ENCODE measurements around the gene AGO1. TPM values are rescaled to one million over a fixed set of nuclear protein-coding genes. Genes with fewer than 3 reads are reported as not detected.

The AGO1 gene
- total and polyA plus RNA-seq, 7 donors, result 3.0 to 26.3 (median 17.1) TPM

GRCh38 chr1:35836734-35837133, 46.3 kb upstream of the AGO1 start:
- peaks cover 24 to 97% (median 58%) of the 10 kb centered on the region in 4 donors for H3K36me3 ChIP-seq
- no peak overlapping the region for H3K27ac ChIP-seq
- H3K4me3 ChIP-seq, result no peak overlapping the region
- 98% methylated on average over 1 of the region's 1 CpG for WGBS, 2 donors
- no peak for TF ChIP-seq EP300 (IDR thresholded peaks at IDR 0.05)
- TF ChIP-seq POLR2A (IDR thresholded peaks at IDR 0.05), result no peak
- TF ChIP-seq CTCF (IDR thresholded peaks at IDR 0.05), result no peak
- TF ChIP-seq POLR2AphosphoS5 (IDR thresholded peaks at IDR 0.05), result no peak
- no peaks in the 10 kb centered on the region for H3K4me1 ChIP-seq
- no peak for DNase-seq
- intact Hi-C loops (cut with DNase I), result no loop called here
- H3K9me3 ChIP-seq, result no peaks in the 10 kb centered on the region
- no peaks in the 10 kb centered on the region for H3K27me3 ChIP-seq

- H3K9me3 ChIP-seq, result no peaks in the 10 kb centered on the region
- no peaks in the 10 kb centered on the region for H3K27me3 ChIP-seq
- DNase-seq, result no peak
- no peak for TF ChIP-seq EP300 (IDR thresholded peaks at IDR 0.05)
- H3K4me3 ChIP-seq, result no peak overlapping the region
- WGBS, 2 donors, result 95 to 96% methylated on average over 8 of the region's 8 CpGs
- no peak overlapping the region for H3K27ac ChIP-seq
- H3K36me3 ChIP-seq, result peaks cover 13 to 96% (median 65%) of the 10 kb centered on the region in 4 donors
- intact Hi-C loops (cut with DNase I), result no loop called here
- H3K4me1 ChIP-seq, result no peaks in the 10 kb centered on the region
Measured at GRCh38 chr1:35838693-35839245, 44.2 kb upstream of the AGO1 start.

GRCh38 chr1:35844826-35845225, 38.2 kb upstream of the AGO1 start:
- DNase-seq, result no peak
- intact Hi-C loops (cut with DNase I), result no loop called here
- Histone ChIP-seq H3K27me3 (no peaks in the 10 kb centered on the region), H3K4me3 (no peak overlapping the region), H3K27ac (no peak overlapping the region), H3K36me3 (peaks cover 0 to 59% (median 36%) of the 10 kb centered on the region in 4 donors), H3K4me1 (peaks cover 0 to 27% (median 10%) of the 10 kb centered on the region in 4 donors), H3K9me3 (no peaks in the 10 kb centered on the region)
- WGBS, 2 donors, result 84 to 86% methylated on average over 1 of the region's 1 CpG
- TF ChIP-seq POLR2AphosphoS5 (IDR thresholded peaks at IDR 0.05), result no peak
- no peak for TF ChIP-seq POLR2A (IDR thresholded peaks at IDR 0.05)
- TF ChIP-seq EP300 (IDR thresholded peaks at IDR 0.05), result no peak
- TF ChIP-seq CTCF (IDR thresholded peaks at IDR 0.05), result no peak

GRCh38 chr1:35845766-35846165, 37.2 kb upstream of the AGO1 start:
- H3K27me3 ChIP-seq, result no peaks in the 10 kb centered on the region

More at GRCh38 chr1:35845766-35846165, 37.2 kb upstream of the AGO1 start:
- intact Hi-C loops (cut with DNase I), result no loop called here
- TF ChIP-seq POLR2A (IDR thresholded peaks at IDR 0.05) (no peak), EP300 (IDR thresholded peaks at IDR 0.05) (no peak), POLR2AphosphoS5 (IDR thresholded peaks at IDR 0.05) (no peak), CTCF (IDR thresholded peaks at IDR 0.05) (no peak)
- Histone ChIP-seq H3K4me3 (no peak overlapping the region), H3K27ac (peak overlapping the region in 1 of 4 donors; percentile 35), H3K4me1 (peaks cover 0 to 36% (median 19%) of the 10 kb centered on the region in 4 donors), H3K9me3 (no peaks in the 10 kb centered on the region), H3K36me3 (peaks cover 0 to 55% (median 31%) of the 10 kb centered on the region in 4 donors)
- no peak for DNase-seq
- 78 to 85% methylated on average over 1 of the region's 1 CpG for WGBS, 2 donors
